HTR-8/SVneo (cell line): ENCODE results near the gene ZBED4.
"Not testable (repeated sequence)": the region's sequence is repeated elsewhere in the genome, so short reads cannot be mapped to it uniquely, and the experiment has no call there.

Experiments used
- DNase-seq: peaks from one replicate; pipeline ENCODE4 v3.0.0; 2011; ENCODE audit warnings: low spot score, mixed read lengths; ENCODE audit not compliant: insufficient read length
- FAIRE-seq: peaks from 2 replicates; lab custom pipeline; 2011; peaks lifted over from hg19 to GRCh38; lab: Jason Lieb, UNC

Gene ZBED4

GRCh38 chr22:49852568-49852897, 1.1 kb upstream of the ZBED4 start:
- not testable (repeated sequence) for FAIRE-seq, DNase-seq

- no peak for DNase-seq
These were observed 562 bp downstream of the ZBED4 start for GRCh38 chr22:49853981-49854831.

GRCh38 chr22:49855251-49855911, 1.7 kb downstream of the ZBED4 start:
- FAIRE-seq = no peak
- DNase-seq = no peak

More at GRCh38 chr22:49853981-49854831, 562 bp downstream of the ZBED4 start:
- no peak for FAIRE-seq

- DNase-seq (no peak), FAIRE-seq (no peak)
These were observed 2.7 kb downstream of the ZBED4 start for GRCh38 chr22:49856343-49856742.

- no peak for DNase-seq
- no peak for FAIRE-seq
These were observed 3.3 kb downstream of the ZBED4 start for GRCh38 chr22:49856766-49857618.

- FAIRE-seq = no peak
- no peak for DNase-seq
These were observed 5.2 kb downstream of the ZBED4 start for GRCh38 chr22:49858827-49859226.

GRCh38 chr22:49861642-49862495, 8.2 kb downstream of the ZBED4 start:
- no peak for DNase-seq
- no peak for FAIRE-seq

- no peak for FAIRE-seq
- no peak for DNase-seq
These were observed 8.8 kb downstream of the ZBED4 start for GRCh38 chr22:49862496-49862776.

- FAIRE-seq (no peak), DNase-seq (no peak)
These were observed 10.3 kb downstream of the ZBED4 start for GRCh38 chr22:49863931-49864330.

- no peak for DNase-seq
- no peak for FAIRE-seq
These were observed 11.5 kb downstream of the ZBED4 start for GRCh38 chr22:49865156-49865555.

- no peak for DNase-seq
- no peak for FAIRE-seq
These were observed 12.5 kb downstream of the ZBED4 start for GRCh38 chr22:49866134-49866533.

GRCh38 chr22:49866646-49867045, 13.0 kb downstream of the ZBED4 start:
- DNase-seq (no peak), FAIRE-seq (no peak)

- no peak for DNase-seq
- FAIRE-seq = no peak
These were observed 13.9 kb downstream of the ZBED4 start for GRCh38 chr22:49867303-49868265.

GRCh38 chr22:49869086-49869830, 15.6 kb downstream of the ZBED4 start:
- DNase-seq (no peak), FAIRE-seq (no peak)

GRCh38 chr22:49869845-49870712, 16.4 kb downstream of the ZBED4 start:
- DNase-seq = no peak
- no peak for FAIRE-seq

GRCh38 chr22:49871482-49871881, 17.8 kb downstream of the ZBED4 start:
- no peak for FAIRE-seq
- no peak for DNase-seq

- FAIRE-seq (no peak), DNase-seq (no peak)
These were observed 18.7 kb downstream of the ZBED4 start for GRCh38 chr22:49872347-49872746.
